NCI-H460 (cell line): Measurements from ENCODE around the gene ADO. TPM values are rescaled to one million over a fixed set of nuclear protein-coding genes. Genes with fewer than 3 reads are reported as not detected.

Experiments used
- total RNA-seq: library from RNA; depleted of rRNA; stranded (reverse); fragments of >200 nt; shearing (Covaris generic); gene quantifications from 2 replicates; pipeline ENCODE4 v1.2.3, GENCODE V29; 2014; rRNA removed

ADO gene
- total RNA-seq, 1 experiment from 2014 or later: 41.0 TPM

Other genes starting within 250 kb of the ADO start
- gene EGR2, start 11.6 kb downstream of the ADO start, total RNA-seq: 0.26 and 0.32 TPM in 2 replicates